ENCODE results near the gene TET2.

DNA sequence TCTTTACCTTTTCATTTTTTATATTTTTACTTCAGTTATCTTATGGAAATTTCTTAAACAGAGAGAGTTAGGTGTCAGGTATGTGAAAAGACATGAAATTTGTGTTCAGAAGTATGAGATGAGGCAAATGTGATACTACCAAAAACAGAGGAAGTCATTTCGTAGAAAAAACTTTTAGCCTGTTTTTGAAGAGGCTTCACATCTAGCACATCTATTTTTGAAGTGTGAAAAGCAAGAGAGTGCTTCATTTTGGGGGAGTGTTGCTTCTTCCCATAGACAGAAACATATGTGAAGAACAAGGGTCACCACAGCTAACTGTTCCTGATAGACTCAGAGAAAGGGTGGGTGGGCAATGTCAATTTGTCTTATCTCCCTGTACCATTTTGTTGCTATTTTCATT, 125.3 kb downstream of the TET2 start:
- TF ChIP-seq CREB1 (CRISPR knock-in tag; IDR thresholded peaks at IDR 0.05) (no peak), ZNF138 (CRISPR knock-in tag; conservative IDR thresholded peaks at IDR 0.05) (no peak), RELA (CRISPR knock-in tag; IDR thresholded peaks at IDR 0.05; ENCODE audit: borderline replicate concordance) (no peak)
- TF ChIP-seq, protein P1, sequence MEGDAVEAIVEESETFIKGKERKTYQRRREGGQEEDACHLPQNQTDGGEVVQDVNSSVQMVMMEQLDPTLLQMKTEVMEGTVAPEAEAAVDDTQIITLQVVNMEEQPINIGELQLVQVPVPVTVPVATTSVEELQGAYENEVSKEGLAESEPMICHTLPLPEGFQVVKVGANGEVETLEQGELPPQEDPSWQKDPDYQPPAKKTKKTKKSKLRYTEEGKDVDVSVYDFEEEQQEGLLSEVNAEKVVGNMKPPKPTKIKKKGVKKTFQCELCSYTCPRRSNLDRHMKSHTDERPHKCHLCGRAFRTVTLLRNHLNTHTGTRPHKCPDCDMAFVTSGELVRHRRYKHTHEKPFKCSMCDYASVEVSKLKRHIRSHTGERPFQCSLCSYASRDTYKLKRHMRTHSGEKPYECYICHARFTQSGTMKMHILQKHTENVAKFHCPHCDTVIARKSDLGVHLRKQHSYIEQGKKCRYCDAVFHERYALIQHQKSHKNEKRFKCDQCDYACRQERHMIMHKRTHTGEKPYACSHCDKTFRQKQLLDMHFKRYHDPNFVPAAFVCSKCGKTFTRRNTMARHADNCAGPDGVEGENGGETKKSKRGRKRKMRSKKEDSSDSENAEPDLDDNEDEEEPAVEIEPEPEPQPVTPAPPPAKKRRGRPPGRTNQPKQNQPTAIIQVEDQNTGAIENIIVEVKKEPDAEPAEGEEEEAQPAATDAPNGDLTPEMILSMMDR (IDR thresholded peaks at IDR 0.05), result no peak
- TF ChIP-seq, protein P2, sequence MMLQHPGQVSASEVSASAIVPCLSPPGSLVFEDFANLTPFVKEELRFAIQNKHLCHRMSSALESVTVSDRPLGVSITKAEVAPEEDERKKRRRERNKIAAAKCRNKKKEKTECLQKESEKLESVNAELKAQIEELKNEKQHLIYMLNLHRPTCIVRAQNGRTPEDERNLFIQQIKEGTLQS (CRISPR knock-in tag; conservative IDR thresholded peaks at IDR 0.05), result no peak
- TF ChIP-seq, protein P3, sequence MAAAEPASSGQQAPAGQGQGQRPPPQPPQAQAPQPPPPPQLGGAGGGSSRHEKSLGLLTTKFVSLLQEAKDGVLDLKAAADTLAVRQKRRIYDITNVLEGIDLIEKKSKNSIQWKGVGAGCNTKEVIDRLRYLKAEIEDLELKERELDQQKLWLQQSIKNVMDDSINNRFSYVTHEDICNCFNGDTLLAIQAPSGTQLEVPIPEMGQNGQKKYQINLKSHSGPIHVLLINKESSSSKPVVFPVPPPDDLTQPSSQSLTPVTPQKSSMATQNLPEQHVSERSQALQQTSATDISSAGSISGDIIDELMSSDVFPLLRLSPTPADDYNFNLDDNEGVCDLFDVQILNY (CRISPR knock-in tag; IDR thresholded peaks at IDR 0.05), result no peak
- TF ChIP-seq, protein P4, sequence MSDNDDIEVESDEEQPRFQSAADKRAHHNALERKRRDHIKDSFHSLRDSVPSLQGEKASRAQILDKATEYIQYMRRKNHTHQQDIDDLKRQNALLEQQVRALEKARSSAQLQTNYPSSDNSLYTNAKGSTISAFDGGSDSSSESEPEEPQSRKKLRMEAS (CRISPR knock-in tag; IDR thresholded peaks at IDR 0.05), result no peak
- TF ChIP-seq, protein P5, sequence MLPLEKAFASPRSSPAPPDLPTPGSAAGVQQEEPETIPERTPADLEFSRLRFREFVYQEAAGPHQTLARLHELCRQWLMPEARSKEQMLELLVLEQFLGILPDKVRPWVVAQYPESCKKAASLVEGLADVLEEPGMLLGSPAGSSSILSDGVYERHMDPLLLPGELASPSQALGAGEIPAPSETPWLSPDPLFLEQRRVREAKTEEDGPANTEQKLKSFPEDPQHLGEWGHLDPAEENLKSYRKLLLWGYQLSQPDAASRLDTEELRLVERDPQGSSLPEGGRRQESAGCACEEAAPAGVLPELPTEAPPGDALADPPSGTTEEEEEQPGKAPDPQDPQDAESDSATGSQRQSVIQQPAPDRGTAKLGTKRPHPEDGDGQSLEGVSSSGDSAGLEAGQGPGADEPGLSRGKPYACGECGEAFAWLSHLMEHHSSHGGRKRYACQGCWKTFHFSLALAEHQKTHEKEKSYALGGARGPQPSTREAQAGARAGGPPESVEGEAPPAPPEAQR (CRISPR knock-in tag; IDR thresholded peaks at IDR 0.05), result no peak
- TF ChIP-seq, protein P6, sequence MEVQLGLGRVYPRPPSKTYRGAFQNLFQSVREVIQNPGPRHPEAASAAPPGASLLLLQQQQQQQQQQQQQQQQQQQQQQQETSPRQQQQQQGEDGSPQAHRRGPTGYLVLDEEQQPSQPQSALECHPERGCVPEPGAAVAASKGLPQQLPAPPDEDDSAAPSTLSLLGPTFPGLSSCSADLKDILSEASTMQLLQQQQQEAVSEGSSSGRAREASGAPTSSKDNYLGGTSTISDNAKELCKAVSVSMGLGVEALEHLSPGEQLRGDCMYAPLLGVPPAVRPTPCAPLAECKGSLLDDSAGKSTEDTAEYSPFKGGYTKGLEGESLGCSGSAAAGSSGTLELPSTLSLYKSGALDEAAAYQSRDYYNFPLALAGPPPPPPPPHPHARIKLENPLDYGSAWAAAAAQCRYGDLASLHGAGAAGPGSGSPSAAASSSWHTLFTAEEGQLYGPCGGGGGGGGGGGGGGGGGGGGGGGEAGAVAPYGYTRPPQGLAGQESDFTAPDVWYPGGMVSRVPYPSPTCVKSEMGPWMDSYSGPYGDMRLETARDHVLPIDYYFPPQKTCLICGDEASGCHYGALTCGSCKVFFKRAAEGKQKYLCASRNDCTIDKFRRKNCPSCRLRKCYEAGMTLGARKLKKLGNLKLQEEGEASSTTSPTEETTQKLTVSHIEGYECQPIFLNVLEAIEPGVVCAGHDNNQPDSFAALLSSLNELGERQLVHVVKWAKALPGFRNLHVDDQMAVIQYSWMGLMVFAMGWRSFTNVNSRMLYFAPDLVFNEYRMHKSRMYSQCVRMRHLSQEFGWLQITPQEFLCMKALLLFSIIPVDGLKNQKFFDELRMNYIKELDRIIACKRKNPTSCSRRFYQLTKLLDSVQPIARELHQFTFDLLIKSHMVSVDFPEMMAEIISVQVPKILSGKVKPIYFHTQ (CRISPR knock-in tag; IDR thresholded peaks at IDR 0.05), result no peak

All from WTC11 (cell line).